ENCODE measurements around the gene TMEM182. TPM values are rescaled to one million over a fixed set of nuclear protein-coding genes. Genes with fewer than 3 reads are reported as not detected.

TMEM182 gene
- total and polyA plus RNA-seq, 9 of the 15 experiments (the other 6 are each of a cell fraction or from before 2014, with no cell fraction given), result 5.2 to 11.4 (median 7.5) TPM

- no peaks in the 10 kb centered on the region; a peak in 2 of 5 replicates for H3K4me1 ChIP-seq (replicated peaks in 1 of 2; ENCODE audit: control insufficient read depth in 2 of 2, insufficient read depth in 2 of 2, low read length in 2 of 2)
- in situ Hi-C loops (cut with MboI), result no loop called here
- intact Hi-C loops (cut with micrococcal nuclease), result no loop called here
- WGBS (ENCODE audit: insufficient coverage, low coverage, missing lambda C conversion rate), result 91% methylated on average over 2 of the region's 2 CpGs
- no peak overlapping the region for H3K4me2 ChIP-seq (ENCODE audit: insufficient read depth, low read length)
- H2AFZ ChIP-seq (ENCODE audit: low read depth, low read length), result no peak overlapping the region
- ChIA-PET POLR2A (no interaction called here), CTCF (ENCODE audit: low intra/inter-chr PET ratio) (no interaction called here)
- no peak overlapping the region for H3K4me3 ChIP-seq
- ATAC-seq (no peak), FAIRE-seq (no peak), DNase-seq (ENCODE audit: extremely low read depth in 1 of 4, low spot score in 3 of 4) (no peak)
- no peaks in the 10 kb centered on the region for H4K20me1 ChIP-seq (replicated peaks; ENCODE audit: control insufficient read depth, insufficient read depth, low read length)
- H3K9me3 ChIP-seq (replicated peaks; ENCODE audit: control insufficient read depth, insufficient read depth, low read depth, low read length), result peaks cover 19% of the 10 kb centered on the region
- TF ChIP-seq ZNF699 (CRISPR knock-in tag; IDR thresholded peaks at IDR 0.05; ENCODE audit: insufficient replicate concordance), result no peak
- TF ChIP-seq NCOA1 (IDR thresholded peaks at IDR 0.05; ENCODE audit: low read depth), result no peak
- no peak for TF ChIP-seq BCOR (IDR thresholded peaks at IDR 0.05)
- no peak for TF ChIP-seq POU5F1 (IDR thresholded peaks at IDR 0.05; ENCODE audit: borderline replicate concordance, low read depth, low read length, partially characterized antibody)
- no peak for TF ChIP-seq ZNF586 (CRISPR knock-in tag; conservative IDR thresholded peaks at IDR 0.05)
- no peak for TF ChIP-seq ZNF12 (CRISPR knock-in tag; IDR thresholded peaks at IDR 0.05)
- TF ChIP-seq CEBPB (tag; IDR thresholded peaks at IDR 0.05), result no peak
- no peak for TF ChIP-seq ZBED1 (IDR thresholded peaks at IDR 0.05)
- TF ChIP-seq E2F3 (CRISPR knock-in tag; IDR thresholded peaks at IDR 0.05), result no peak
- no peak for TF ChIP-seq U2AF2 (optimal IDR thresholded peaks at IDR 0.05; ENCODE audit: low read depth, low read length)
- TF ChIP-seq FOXJ3 (CRISPR knock-in tag; IDR thresholded peaks at IDR 0.05), result no peak
- TF ChIP-seq ZNF282 (CRISPR knock-in tag; IDR thresholded peaks at IDR 0.05), result no peak
- no peak for TF ChIP-seq ZNF311 (CRISPR knock-in tag; IDR thresholded peaks at IDR 0.05)
- TF ChIP-seq ATF1 (CRISPR knock-in tag; IDR thresholded peaks at IDR 0.05), result no peak
- no peak for TF ChIP-seq ATF1 (tag; IDR thresholded peaks at IDR 0.05)
- no peak overlapping the region for H3K27ac ChIP-seq (ENCODE audit: extremely low read depth, low read depth, low read length)
- no peak overlapping the region for H3K9ac ChIP-seq (ENCODE audit: insufficient read depth in 1 of 2, low read depth in 2 of 2, low read length in 2 of 2)
- H3K36me3 ChIP-seq (ENCODE audit: control insufficient read depth, insufficient read depth, low read length), result peaks cover 17% of the 10 kb centered on the region; the same call in 2 of the 3 replicates
- no TSS peak for BruUV-seq (replicated peaks)
- no peaks in the 10 kb centered on the region for H3K27me3 ChIP-seq (ENCODE audit: control insufficient read depth in 2 of 2, insufficient read depth in 2 of 2, low read length in 2 of 2)
- no peaks in the 10 kb centered on the region for H3K79me2 ChIP-seq (ENCODE audit: control insufficient read depth, insufficient read depth, low read length)
- H3K9me1 ChIP-seq (ENCODE audit: control insufficient read depth, insufficient read depth, low read length), result no peaks in the 10 kb centered on the region
Observed at GRCh38 chr2:102798181-102798580, 36.4 kb downstream of the TMEM182 start.

Measured in K562 (cell line).